Astrocyte of the spinal cord (primary cell): ENCODE results near the gene CDH2.

ENCODE experiments used
- DNase-seq: peaks from one replicate; pipeline ENCODE4 v3.0.0; 2011; ENCODE audit warnings: low read depth, low spot score
- H3K4me3 ChIP-seq: 2 replicates; pipeline ENCODE4 v1.5.1; 2011; ENCODE audit warnings: low read depth, mild to moderate bottlenecking, low read length, moderate library complexity
- CTCF ChIP-seq: IDR thresholded peaks from 2 replicates; pipeline ENCODE4 v1.5.1; 2012; ENCODE audit warnings: low read depth, mild to moderate bottlenecking, low read length, inconsistent platforms
- in situ Hi-C: cut with HindIII; loops from 2 replicates; pipeline ENCODE4 v1.10.0; 2017; ENCODE audit warnings: low sequenced_read_pairs

Gene CDH2

GRCh38 chr18:28198620-28199019, 21.7 kb upstream of the CDH2 start:
- DNase-seq, result no peak
- in situ Hi-C loops, result no loop called here
- no peak for TF ChIP-seq CTCF
- no peak overlapping the region for H3K4me3 ChIP-seq

- in situ Hi-C loops, result no loop called here
- no peak for DNase-seq
- H3K4me3 ChIP-seq, result no peak overlapping the region
- TF ChIP-seq CTCF, result no peak
Measured at GRCh38 chr18:28193177-28193778, 16.3 kb upstream of the CDH2 start.

DNA sequence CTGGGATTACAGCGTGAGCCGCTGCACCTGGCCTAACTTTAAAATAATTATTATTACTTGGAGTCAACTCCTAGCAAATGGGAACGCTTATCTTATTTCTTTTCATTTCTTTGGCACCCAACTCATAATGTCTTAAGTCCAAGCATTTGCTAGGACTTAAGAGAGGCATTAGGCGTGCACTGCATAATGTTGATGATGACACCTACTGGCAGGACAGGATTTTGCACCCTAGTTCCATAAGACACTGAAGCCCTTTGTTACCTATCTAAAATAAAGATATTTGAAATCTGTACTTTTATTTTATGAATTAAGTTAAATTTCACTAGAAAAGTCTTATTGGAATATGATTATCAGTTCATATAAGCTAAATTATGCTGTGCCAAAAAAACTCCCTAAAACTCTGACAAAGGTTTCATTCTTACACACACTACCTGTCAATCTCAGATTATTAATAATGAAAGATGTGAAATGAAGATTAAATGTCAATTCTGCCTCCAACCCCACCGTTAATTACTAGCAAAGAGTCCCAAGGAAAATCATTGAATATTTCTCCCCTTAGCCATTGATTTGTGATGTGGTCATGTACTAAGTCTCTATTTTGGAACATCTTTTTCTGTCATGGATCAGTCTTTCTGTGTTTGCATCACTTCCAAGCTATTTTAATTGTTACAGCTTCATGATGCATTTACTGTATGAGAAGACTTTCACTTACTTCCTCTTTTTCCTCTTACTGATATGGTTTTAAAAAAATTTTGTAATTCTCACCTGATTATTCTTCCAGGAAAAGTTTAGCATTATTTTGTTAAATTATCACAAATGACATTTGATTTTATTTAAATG, 12.7 kb upstream of the CDH2 start:
- H3K4me3 ChIP-seq, result no peak overlapping the region
- in situ Hi-C loops, result no loop called here
- TF ChIP-seq CTCF, result peak; percentile 72
- DNase-seq, result peak; percentile 76

DNA sequence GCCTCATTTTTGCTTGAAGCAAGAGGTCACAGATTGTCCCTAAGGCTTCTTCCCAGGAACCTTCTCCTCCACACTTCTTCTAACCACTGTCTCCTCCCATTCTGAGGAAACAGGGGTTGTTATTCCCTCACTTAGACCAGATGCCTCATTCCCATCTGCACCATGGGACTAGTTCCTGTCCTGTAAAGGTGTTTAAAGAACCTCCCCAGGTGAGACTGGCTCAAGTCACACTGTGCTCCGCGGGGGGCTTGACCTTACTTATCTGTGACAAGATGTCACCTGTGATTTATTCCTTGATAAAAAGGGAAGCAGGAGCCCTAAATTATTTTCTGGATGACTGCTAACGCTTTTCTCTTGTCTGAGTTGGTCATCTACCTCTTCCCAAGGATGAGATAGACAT, 8.2 kb upstream of the CDH2 start:
- H3K4me3 ChIP-seq, result no peak overlapping the region
- TF ChIP-seq CTCF, result no peak
- in situ Hi-C loops, result no loop called here
- no peak for DNase-seq

DNA sequence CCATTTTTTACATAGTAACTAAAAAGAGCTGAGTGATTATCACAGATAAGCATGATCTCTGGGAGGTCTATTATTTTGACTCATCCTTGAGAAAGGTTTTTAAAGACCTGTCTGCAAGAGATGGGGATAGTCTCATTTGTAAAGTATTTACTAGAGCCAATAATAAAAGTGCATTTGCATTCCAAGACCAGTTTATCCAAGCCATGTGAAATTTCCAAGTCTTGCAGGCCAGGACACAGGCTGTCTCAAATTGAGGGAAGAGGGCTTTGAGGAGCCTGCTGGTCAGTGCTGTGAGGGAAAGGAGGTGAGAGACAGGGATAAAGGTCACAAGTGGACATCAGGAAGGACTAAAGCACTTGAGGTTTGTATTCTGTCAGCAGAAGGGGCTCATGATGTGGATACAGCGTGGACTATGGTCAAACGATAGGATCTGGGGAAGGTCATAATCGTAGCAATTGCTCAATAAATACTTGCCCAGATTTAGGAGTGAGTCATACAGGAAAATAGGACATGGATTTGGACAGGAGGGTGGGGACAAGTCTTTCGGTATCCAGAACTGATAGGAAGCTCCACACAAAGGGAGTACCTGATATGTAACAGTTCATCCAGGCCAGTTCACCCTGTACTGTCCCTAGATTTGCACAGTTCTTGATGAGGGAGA, 6.6 kb upstream of the CDH2 start:
- no peak for DNase-seq
- in situ Hi-C loops, result no loop called here
- H3K4me3 ChIP-seq, result no peak overlapping the region
- no peak for TF ChIP-seq CTCF

DNA sequence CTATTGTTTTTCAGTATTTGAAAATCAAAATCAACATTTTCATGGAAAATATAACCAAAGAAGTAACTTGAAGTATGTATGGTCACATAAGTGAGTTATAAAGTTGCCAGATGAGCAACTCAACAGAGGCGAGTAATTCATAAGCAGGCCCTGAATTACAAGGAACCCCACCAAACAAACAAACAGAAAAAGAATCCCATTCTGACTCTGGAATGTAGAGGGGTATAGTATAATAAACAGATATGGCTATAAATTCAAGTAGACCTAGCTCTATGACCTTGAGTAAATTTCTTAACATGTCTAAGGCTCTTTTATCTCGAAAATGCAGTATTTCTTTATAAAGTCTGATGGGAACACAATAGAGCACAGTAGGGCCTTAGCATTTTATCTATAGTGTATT, 4.7 kb upstream of the CDH2 start:
- no peak for TF ChIP-seq CTCF
- DNase-seq, result no peak
- H3K4me3 ChIP-seq, result no peak overlapping the region
- in situ Hi-C loops, result no loop called here
